Activated CD4-positive, alpha-beta T cell treated with anti-CD3 and anti-CD28 coated beads, Interleukin-10, Interleukin-2, amounts not matched to agents 100 ng/mL and 50 ng/mL, durations not matched to agents 16 hours and 8 hours (primary cell): ENCODE results near the gene SRY.
"Not testable (repeated sequence)": the region's sequence is repeated elsewhere in the genome, so short reads cannot be mapped to it uniquely, and the experiment has no call there.

Experiments
- DNase-seq: peaks from one replicate; pipeline ENCODE4 v3.0.0-alpha.2; 2020

SRY gene

GRCh38 chrY:2787600-2787999, at the start of gene SRY:
Gene SRY (minus strand): TSS chrY:2787682. CDS start chrY:2787603, 79 bp downstream.
- no peak for DNase-seq

GRCh38 chrY:2837078-2837477, 49.6 kb upstream of the SRY start:
- DNase-seq: no peak

GRCh38 chrY:2835230-2835629, 47.7 kb upstream of the SRY start:
- DNase-seq: no peak

GRCh38 chrY:2828497-2828896, 41.0 kb upstream of the SRY start:
- no peak for DNase-seq

GRCh38 chrY:2824471-2824870, 37.0 kb upstream of the SRY start:
- DNase-seq: no peak

- DNase-seq: not testable (repeated sequence)
Observed at GRCh38 chrY:2817146-2817896, 29.8 kb upstream of the SRY start.

- no peak for DNase-seq
Observed at GRCh38 chrY:2800246-2800645, 12.8 kb upstream of the SRY start.

GRCh38 chrY:2797991-2798390, 10.5 kb upstream of the SRY start:
- DNase-seq: no peak

- DNase-seq: no peak
Observed at GRCh38 chrY:2796977-2797523, 9.6 kb upstream of the SRY start.

GRCh38 chrY:2789756-2790155, 2.3 kb upstream of the SRY start:
- DNase-seq: no peak

GRCh38 chrY:2786876-2787512, 488 bp downstream of the SRY start:
- no peak for DNase-seq
